ENCODE measurements around the gene GDF7. TPM values are rescaled to one million over a fixed set of nuclear protein-coding genes. Genes with fewer than 3 reads are reported as not detected.

GDF7 gene
- polyA plus RNA-seq, 4 donors, result 1.8 to 4.9 (median 3.9) TPM

- no peak for DNase-seq (ENCODE audit: low read depth in 4 of 4, low spot score in 3 of 4)
Observed at GRCh38 chr2:20657522-20658235, 9.3 kb upstream of the GDF7 start.

- DNase-seq (ENCODE audit: low read depth in 4 of 4, low spot score in 3 of 4), result no peak
Observed at GRCh38 chr2:20660506-20661420, 6.2 kb upstream of the GDF7 start.

- DNase-seq (ENCODE audit: low read depth in 4 of 4, low spot score in 3 of 4), result peak in 1 of 4 donors; percentile 64
Observed at GRCh38 chr2:20661421-20662307, 5.3 kb upstream of the GDF7 start.

GRCh38 chr2:20662308-20662937 lies 4.5 kb upstream of the GDF7 start:
- DNase-seq (ENCODE audit: low read depth in 4 of 4, low spot score in 3 of 4), result no peak

GRCh38 chr2:20663196-20664070 lies 3.5 kb upstream of the GDF7 start:
- no peak for DNase-seq (ENCODE audit: low read depth in 4 of 4, low spot score in 3 of 4)

- DNase-seq (ENCODE audit: low read depth in 4 of 4, low spot score in 3 of 4), result no peak
Observed at GRCh38 chr2:20664071-20664390, 2.9 kb upstream of the GDF7 start.

GRCh38 chr2:20664431-20665242 lies 2.3 kb upstream of the GDF7 start:
- no peak for DNase-seq (ENCODE audit: low read depth in 4 of 4, low spot score in 3 of 4)

GRCh38 chr2:20665243-20666004 lies 1.5 kb upstream of the GDF7 start:
- no peak for DNase-seq (ENCODE audit: low read depth in 4 of 4, low spot score in 3 of 4)

- no peak for DNase-seq (ENCODE audit: low read depth in 4 of 4, low spot score in 3 of 4)
Observed at GRCh38 chr2:20666005-20666303, 990 bp upstream of the GDF7 start.

GRCh38 chr2:20667151-20667530 lies 197 bp downstream of the GDF7 start:
- no peak for DNase-seq (ENCODE audit: low read depth in 4 of 4, low spot score in 3 of 4)

GRCh38 chr2:20667531-20668401 lies 822 bp downstream of the GDF7 start:
- DNase-seq (ENCODE audit: low read depth in 4 of 4, low spot score in 3 of 4), result no peak

GRCh38 chr2:20668451-20668850 lies 1.5 kb downstream of the GDF7 start:
- no peak for DNase-seq (ENCODE audit: low read depth in 4 of 4, low spot score in 3 of 4)

- DNase-seq (ENCODE audit: low read depth in 4 of 4, low spot score in 3 of 4), result no peak
Observed at GRCh38 chr2:20668871-20669475, 2.0 kb downstream of the GDF7 start.

- DNase-seq (ENCODE audit: low read depth in 4 of 4, low spot score in 3 of 4), result no peak
Observed at GRCh38 chr2:20669562-20670314, 2.8 kb downstream of the GDF7 start.

- no peak for DNase-seq (ENCODE audit: low read depth in 4 of 4, low spot score in 3 of 4)
Observed at GRCh38 chr2:20670315-20671035, 3.5 kb downstream of the GDF7 start.

Measured in left renal pelvis (tissue), 4 donors.